DND-41 (cell line): ENCODE data around the gene GCLC.

Experiments used
- ATAC-seq: fragments of 200-7000 bp; cut with Tn5 transposase; 3 replicates; pipeline ENCODE4 v1.9.1; 2021; ENCODE audit warnings: low read depth; ENCODE audit not compliant: insufficient read depth
- DNase-seq: peaks from one replicate; pipeline ENCODE4 v3.0.0-alpha.2; 2020
- H2AFZ ChIP-seq: 2 replicates; pipeline ENCODE4 v1.6.0; 2012; ENCODE audit warnings: low read depth, low read length
- H3K27ac ChIP-seq: 2 replicates; pipeline ENCODE4 v1.5.1; 2012; ENCODE audit warnings: low read length, inconsistent platforms
- H3K27me3 ChIP-seq: fragments of 200-600 bp; sonication (generic); 2 replicates; pipeline ENCODE4 v1.6.0; 2012; ENCODE audit warnings: low read length, mild to moderate bottlenecking, inconsistent platforms; ENCODE audit not compliant: insufficient read depth, poor library complexity
- H3K36me3 ChIP-seq: 2 replicates; pipeline ENCODE4 v1.5.1; 2012; ENCODE audit warnings: low read length, inconsistent platforms; ENCODE audit not compliant: insufficient read depth
- H3K4me1 ChIP-seq: 2 replicates; pipeline ENCODE4 v1.5.1; 2012; ENCODE audit warnings: mild to moderate bottlenecking, low read length; ENCODE audit not compliant: insufficient read depth
- H3K4me2 ChIP-seq: 2 replicates; pipeline ENCODE4 v1.6.0; 2012; ENCODE audit warnings: mild to moderate bottlenecking, moderate library complexity, low read length, inconsistent platforms; ENCODE audit not compliant: insufficient read depth
- H3K4me3 ChIP-seq, 2 experiments: fragments of 200-600 bp in 1 of 2; shearing (Covaris generic) in 1 of 2; 2 replicates each; pipeline ENCODE4 v1.5.1; 2012 to 2016; ENCODE audit warnings: inconsistent platforms in 2 of 2, low read length in 2 of 2, mild to moderate bottlenecking in 2 of 2, low read depth in 1 of 2, moderate library complexity in 1 of 2
- H3K79me2 ChIP-seq: 2 replicates; pipeline ENCODE4 v1.6.0; 2012; ENCODE audit warnings: low read length, inconsistent platforms; ENCODE audit not compliant: insufficient read depth
- H3K9ac ChIP-seq: 2 replicates; pipeline ENCODE4 v1.6.0; 2012; ENCODE audit warnings: low read depth, mild to moderate bottlenecking, inconsistent platforms, low read length, moderate library complexity
- H3K9me3 ChIP-seq: 2 replicates; pipeline ENCODE4 v1.5.1; 2012; ENCODE audit warnings: low read length, moderate library complexity, mild to moderate bottlenecking, inconsistent platforms; ENCODE audit not compliant: insufficient read depth, severe bottlenecking
- H4K20me1 ChIP-seq: 2 replicates; pipeline ENCODE4 v1.6.0; 2012; ENCODE audit warnings: low read length; ENCODE audit not compliant: insufficient read depth
- CTCF ChIP-seq: IDR thresholded peaks from 2 replicates; pipeline ENCODE4 v1.5.1; 2012; ENCODE audit warnings: borderline replicate concordance, low read length, moderate library complexity, mild to moderate bottlenecking; ENCODE audit not compliant: poor library complexity, severe bottlenecking; ENCODE audit errors: extremely low read depth
- EZH2 ChIP-seq: IDR thresholded peaks from 3 replicates; pipeline ENCODE4 v1.6.1; 2012; ENCODE audit warnings: borderline replicate concordance, low read depth, mild to moderate bottlenecking, moderate library complexity, low read length, inconsistent platforms; ENCODE audit not compliant: severe bottlenecking

Gene GCLC

GRCh38 chr6:53591873-53592272 lies 47.0 kb upstream of the GCLC start:
- no peak for DNase-seq
- H3K27ac ChIP-seq: no peak overlapping the region
- H3K36me3 ChIP-seq: no peaks in the 10 kb centered on the region
- H3K4me3 ChIP-seq: no peak overlapping the region
- H3K27me3 ChIP-seq: no peaks in the 10 kb centered on the region
- no peaks in the 10 kb centered on the region for H3K9me3 ChIP-seq
- H4K20me1 ChIP-seq: no peaks in the 10 kb centered on the region
- ATAC-seq: no peak
- no peak overlapping the region for H3K4me2 ChIP-seq
- no peak overlapping the region for H2AFZ ChIP-seq
- H3K9ac ChIP-seq: no peak overlapping the region
- no peaks in the 10 kb centered on the region for H3K4me1 ChIP-seq
- H3K79me2 ChIP-seq: no peaks in the 10 kb centered on the region
- TF ChIP-seq CTCF (no peak), EZH2 (no peak)

- H2AFZ ChIP-seq: no peak overlapping the region
- TF ChIP-seq CTCF: no peak
- no peak for TF ChIP-seq EZH2
- no peaks in the 10 kb centered on the region for H4K20me1 ChIP-seq
- H3K79me2 ChIP-seq: no peaks in the 10 kb centered on the region
- no peak overlapping the region for H3K9ac ChIP-seq
- no peak for DNase-seq
- H3K9me3 ChIP-seq: no peaks in the 10 kb centered on the region
- H3K4me2 ChIP-seq: no peak overlapping the region
- no peak overlapping the region for H3K4me3 ChIP-seq
- H3K36me3 ChIP-seq: no peaks in the 10 kb centered on the region
- ATAC-seq: no peak
- H3K27me3 ChIP-seq: no peaks in the 10 kb centered on the region
- no peaks in the 10 kb centered on the region for H3K4me1 ChIP-seq
- H3K27ac ChIP-seq: no peak overlapping the region
Measured at GRCh38 chr6:53588816-53589509, 44.1 kb upstream of the GCLC start.

GRCh38 chr6:53587291-53587690 lies 42.4 kb upstream of the GCLC start:
- ATAC-seq (no peak), DNase-seq (no peak)
- Histone ChIP-seq H3K9ac (no peak overlapping the region), H3K9me3 (no peaks in the 10 kb centered on the region), H3K36me3 (no peaks in the 10 kb centered on the region), H3K4me1 (no peaks in the 10 kb centered on the region), H3K4me2 (no peak overlapping the region), H2AFZ (no peak overlapping the region), H3K79me2 (no peaks in the 10 kb centered on the region), H4K20me1 (no peaks in the 10 kb centered on the region), H3K27ac (no peak overlapping the region), H3K27me3 (no peaks in the 10 kb centered on the region), H3K4me3 (no peak overlapping the region)
- no peak for TF ChIP-seq EZH2
- no peak for TF ChIP-seq CTCF
